Measurements from ENCODE around the gene A1BG.

GRCh38 chr19:58345558-58345957, 7.7 kb downstream of the A1BG start:
- TF ChIP-seq CTCF (IDR thresholded peaks at IDR 0.05) (no peak), POLR2AphosphoS5 (IDR thresholded peaks at IDR 0.05; ENCODE audit: low read depth, low read length) (no peak), TCF7L2 (IDR thresholded peaks at IDR 0.05; ENCODE audit: low read depth, low read length) (no peak), SIN3A (IDR thresholded peaks at IDR 0.05; ENCODE audit: borderline replicate concordance, insufficient read depth, low read depth, low read length) (no peak)

All from Panc1 (cell line).